ENCODE data around the gene DCT. TPM values are rescaled to one million over a fixed set of nuclear protein-coding genes. Genes with fewer than 3 reads are reported as not detected.

DCT gene
- total RNA-seq, 2 donors from 2014 or later, result not detected

- H3K27me3 ChIP-seq (ENCODE audit: control insufficient read depth, insufficient read depth, low read length, poor library complexity, severe bottlenecking), result peaks cover 6% of the 10 kb centered on the region
- Mint-ChIP-seq H3K27ac (peak overlapping the region; percentile 58), H3K36me3 (ENCODE audit: low read depth) (no peaks in the 10 kb centered on the region), H3K9me3 (peaks cover 5% of the 10 kb centered on the region), H3K4me1 (peaks cover 18% of the 10 kb centered on the region), H3K27me3 (ENCODE audit: insufficient read depth) (peaks cover 8% of the 10 kb centered on the region), H3K4me3 (no peak overlapping the region)
- H3K27ac ChIP-seq (ENCODE audit: low read depth, low read length), result no peak overlapping the region
- H3K9ac ChIP-seq (ENCODE audit: extremely low read depth, low read length, poor library complexity, severe bottlenecking), result no peak overlapping the region
- no peaks in the 10 kb centered on the region for H3K36me3 ChIP-seq (ENCODE audit: control insufficient read depth, insufficient read depth, low read length)
- peaks cover 12% of the 10 kb centered on the region for H3K4me1 ChIP-seq (ENCODE audit: control insufficient read depth, insufficient read depth, low read length)
- DNase-seq, result peak; percentile 78
- H3K9me3 ChIP-seq (ENCODE audit: control insufficient read depth, low read length), result peaks cover 6% of the 10 kb centered on the region
- H3K4me3 ChIP-seq (ENCODE audit: low read length), result no peak overlapping the region
- no peak for TF ChIP-seq CTCF (conservative IDR thresholded peaks at IDR 0.05)
- 84 to 87% methylated on average over 19 of the region's 19 CpGs for WGBS, 2 experiments (ENCODE audit: insufficient coverage in 1 of 2, insufficient read length in 1 of 2)
These were observed 46.2 kb downstream of the DCT start for GRCh38 chr13:94433055-94433961.

DNA sequence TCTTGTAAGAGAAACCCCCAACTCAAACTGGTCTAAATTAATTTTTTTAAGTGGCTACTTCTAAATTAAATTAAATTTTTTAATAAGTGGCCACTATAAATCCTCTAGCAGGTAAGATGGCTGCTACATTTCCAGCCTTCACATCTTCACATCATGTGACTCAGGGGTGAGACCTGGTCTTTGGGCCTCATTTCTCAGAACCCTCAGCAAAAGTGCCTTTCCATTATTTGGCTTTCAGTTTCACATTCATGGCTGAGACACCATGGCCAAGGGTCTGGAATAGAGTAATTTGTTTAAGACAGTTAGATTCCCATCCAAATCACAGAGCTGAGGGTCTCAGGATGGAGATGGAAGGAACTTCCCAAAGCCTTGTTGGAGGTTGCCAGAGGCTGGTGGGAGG is 47.5 kb downstream of the DCT start:
- H3K27ac ChIP-seq (ENCODE audit: low read depth, low read length), result no peak overlapping the region
- peaks cover 5% of the 10 kb centered on the region for H3K9me3 Mint-ChIP-seq

GRCh38 chr13:94431574-94431973 is 47.9 kb downstream of the DCT start:
- Histone ChIP-seq H3K36me3 (ENCODE audit: control insufficient read depth, insufficient read depth, low read length) (no peaks in the 10 kb centered on the region), H3K9me3 (ENCODE audit: control insufficient read depth, low read length) (peaks cover 6% of the 10 kb centered on the region), H3K27ac (ENCODE audit: low read depth, low read length) (no peak overlapping the region), H3K4me3 (ENCODE audit: low read length) (no peak overlapping the region), H3K4me1 (ENCODE audit: control insufficient read depth, insufficient read depth, low read length) (peaks cover 12% of the 10 kb centered on the region), H3K9ac (ENCODE audit: extremely low read depth, low read length, poor library complexity, severe bottlenecking) (no peak overlapping the region), H3K27me3 (ENCODE audit: control insufficient read depth, insufficient read depth, low read length, poor library complexity, severe bottlenecking) (no peaks in the 10 kb centered on the region)
- H3K27ac Mint-ChIP-seq, result no peak overlapping the region
- DNase-seq, result no peak
- H3K4me1 Mint-ChIP-seq, result peaks cover 18% of the 10 kb centered on the region
- H3K4me3 Mint-ChIP-seq, result no peak overlapping the region
- 94 to 100% methylated on average over 1 to 2 of the region's 2 CpGs for WGBS, 2 experiments (ENCODE audit: insufficient coverage in 1 of 2, insufficient read length in 1 of 2)
- H3K27me3 Mint-ChIP-seq (ENCODE audit: insufficient read depth), result peaks cover 4% of the 10 kb centered on the region
- no peaks in the 10 kb centered on the region for H3K36me3 Mint-ChIP-seq (ENCODE audit: low read depth)
- H3K9me3 Mint-ChIP-seq, result peaks cover 5% of the 10 kb centered on the region
- TF ChIP-seq CTCF (conservative IDR thresholded peaks at IDR 0.05), result peak; percentile 35

More for the DNA sequence above, 47.5 kb downstream of the DCT start:
- no peak for TF ChIP-seq CTCF (conservative IDR thresholded peaks at IDR 0.05)
- H3K36me3 Mint-ChIP-seq (ENCODE audit: low read depth), result no peaks in the 10 kb centered on the region
- H3K27me3 Mint-ChIP-seq (ENCODE audit: insufficient read depth), result peaks cover 4% of the 10 kb centered on the region
- Histone ChIP-seq H3K9me3 (ENCODE audit: control insufficient read depth, low read length) (peaks cover 6% of the 10 kb centered on the region), H3K9ac (ENCODE audit: extremely low read depth, low read length, poor library complexity, severe bottlenecking) (no peak overlapping the region), H3K27me3 (ENCODE audit: control insufficient read depth, insufficient read depth, low read length, poor library complexity, severe bottlenecking) (no peaks in the 10 kb centered on the region), H3K4me3 (ENCODE audit: low read length) (no peak overlapping the region), H3K4me1 (ENCODE audit: control insufficient read depth, insufficient read depth, low read length) (peaks cover 12% of the 10 kb centered on the region), H3K36me3 (ENCODE audit: control insufficient read depth, insufficient read depth, low read length) (no peaks in the 10 kb centered on the region)
- H3K27ac Mint-ChIP-seq, result no peak overlapping the region
- DNase-seq, result no peak
- no peak overlapping the region for H3K4me3 Mint-ChIP-seq
- H3K4me1 Mint-ChIP-seq, result peaks cover 18% of the 10 kb centered on the region
